HL-60 (cell line): ENCODE results near the gene APOL3.

ENCODE experiments used
- DNase-seq, 2 experiments: peaks; one replicate each; pipeline ENCODE4 v3.0.0-alpha.2; 2010 to 2020; ENCODE audit warnings: low read depth in 1 of 2, low spot score in 1 of 2
- H3K27ac ChIP-seq: fragments of 250-450 bp; sonication (Bioruptor Pico); replicated peaks from 2 replicates; pipeline ENCODE4 v1.5.1; 2020; ENCODE audit warnings: mild to moderate bottlenecking, moderate library complexity
- H3K27me3 ChIP-seq: fragments of 250-450 bp; sonication (Bioruptor Pico); 2 replicates; pipeline ENCODE4 v1.5.1; 2021; ENCODE audit warnings: mild to moderate bottlenecking, moderate library complexity; ENCODE audit not compliant: insufficient read depth, poor library complexity, severe bottlenecking
- H3K4me3 ChIP-seq: replicated peaks from 2 replicates; pipeline ENCODE4 v1.5.1; 2011; ENCODE audit warnings: mild to moderate bottlenecking, control low read depth, low read length; ENCODE audit not compliant: insufficient read depth
- GABPA ChIP-seq: IDR thresholded peaks from 2 replicates; pipeline ENCODE4 v1.6.1; 2012; ENCODE audit warnings: low read depth
- POLR2AphosphoS5 ChIP-seq: IDR thresholded peaks from 2 replicates; pipeline ENCODE4 v1.6.1; 2012; ENCODE audit warnings: low read depth
- REST ChIP-seq: IDR thresholded peaks from 2 replicates; pipeline ENCODE4 v1.6.1; 2012; ENCODE audit warnings: low read depth; ENCODE audit not compliant: insufficient replicate concordance
- SPI1 ChIP-seq: IDR thresholded peaks from 2 replicates; pipeline ENCODE4 v1.6.1; 2012; ENCODE audit warnings: low read depth, mild to moderate bottlenecking, borderline replicate concordance
- TF ChIP-seq, protein P1 (sequence below): IDR thresholded peaks from one replicate; pipeline ENCODE4 v1.5.1; 2011; ENCODE audit warnings: low read length, control low read depth, inconsistent platforms; ENCODE audit not compliant: insufficient read depth

The APOL3 gene

GRCh38 chr22:36196254-36197064 lies 35.9 kb upstream of the APOL3 start:
- H3K4me3 ChIP-seq = no peak overlapping the region
- H3K27ac ChIP-seq = no peak overlapping the region
- DNase-seq = no peak
- TF ChIP-seq, protein P1, sequence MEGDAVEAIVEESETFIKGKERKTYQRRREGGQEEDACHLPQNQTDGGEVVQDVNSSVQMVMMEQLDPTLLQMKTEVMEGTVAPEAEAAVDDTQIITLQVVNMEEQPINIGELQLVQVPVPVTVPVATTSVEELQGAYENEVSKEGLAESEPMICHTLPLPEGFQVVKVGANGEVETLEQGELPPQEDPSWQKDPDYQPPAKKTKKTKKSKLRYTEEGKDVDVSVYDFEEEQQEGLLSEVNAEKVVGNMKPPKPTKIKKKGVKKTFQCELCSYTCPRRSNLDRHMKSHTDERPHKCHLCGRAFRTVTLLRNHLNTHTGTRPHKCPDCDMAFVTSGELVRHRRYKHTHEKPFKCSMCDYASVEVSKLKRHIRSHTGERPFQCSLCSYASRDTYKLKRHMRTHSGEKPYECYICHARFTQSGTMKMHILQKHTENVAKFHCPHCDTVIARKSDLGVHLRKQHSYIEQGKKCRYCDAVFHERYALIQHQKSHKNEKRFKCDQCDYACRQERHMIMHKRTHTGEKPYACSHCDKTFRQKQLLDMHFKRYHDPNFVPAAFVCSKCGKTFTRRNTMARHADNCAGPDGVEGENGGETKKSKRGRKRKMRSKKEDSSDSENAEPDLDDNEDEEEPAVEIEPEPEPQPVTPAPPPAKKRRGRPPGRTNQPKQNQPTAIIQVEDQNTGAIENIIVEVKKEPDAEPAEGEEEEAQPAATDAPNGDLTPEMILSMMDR = no peak
- TF ChIP-seq POLR2AphosphoS5 = no peak
- TF ChIP-seq REST = no peak
- TF ChIP-seq GABPA = no peak
- TF ChIP-seq SPI1 = no peak
- no peaks in the 10 kb centered on the region for H3K27me3 ChIP-seq

GRCh38 chr22:36194971-36195370 lies 34.4 kb upstream of the APOL3 start:
- Histone ChIP-seq H3K27ac (no peak overlapping the region), H3K27me3 (no peaks in the 10 kb centered on the region), H3K4me3 (no peak overlapping the region)
- no peak for TF ChIP-seq REST
- TF ChIP-seq SPI1 = no peak
- TF ChIP-seq, protein P1 = peak; percentile 82
- TF ChIP-seq POLR2AphosphoS5 = no peak
- DNase-seq = peak; percentile 27 to 69

DNA sequence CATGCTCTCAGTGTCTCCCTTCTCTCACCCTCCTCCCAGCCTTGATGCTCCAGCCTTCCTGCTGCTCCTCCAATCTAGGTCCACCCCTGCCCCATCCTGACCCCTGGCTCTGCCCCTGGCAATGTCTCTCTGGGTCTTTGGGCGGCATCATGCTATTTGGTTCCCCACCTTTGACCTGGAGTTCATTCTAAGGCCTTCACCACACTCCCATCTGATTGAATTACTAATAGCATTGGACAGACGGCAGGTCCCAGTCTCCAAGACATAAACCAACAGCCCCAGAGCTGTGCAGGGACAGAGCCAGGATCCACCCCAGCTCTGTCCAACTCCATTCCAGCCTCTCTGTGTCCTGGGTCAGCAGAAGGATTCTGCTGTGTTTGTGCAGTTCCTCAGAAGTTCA lies 33.8 kb upstream of the APOL3 start:
- Histone ChIP-seq H3K27me3 (no peaks in the 10 kb centered on the region), H3K4me3 (no peak overlapping the region), H3K27ac (no peak overlapping the region)
- TF ChIP-seq, protein P1 = no peak
- no peak for TF ChIP-seq GABPA
- TF ChIP-seq SPI1 = no peak
- no peak for TF ChIP-seq REST
- no peak for TF ChIP-seq POLR2AphosphoS5
- no peak for DNase-seq
